RKO (cell line): ENCODE measurements around the gene WNT3.

ENCODE experiments used
- DNase-seq: peaks from one replicate; pipeline ENCODE4 v3.0.0-alpha.2; 2016; ENCODE audit warnings: low spot score

The WNT3 gene

DNA sequence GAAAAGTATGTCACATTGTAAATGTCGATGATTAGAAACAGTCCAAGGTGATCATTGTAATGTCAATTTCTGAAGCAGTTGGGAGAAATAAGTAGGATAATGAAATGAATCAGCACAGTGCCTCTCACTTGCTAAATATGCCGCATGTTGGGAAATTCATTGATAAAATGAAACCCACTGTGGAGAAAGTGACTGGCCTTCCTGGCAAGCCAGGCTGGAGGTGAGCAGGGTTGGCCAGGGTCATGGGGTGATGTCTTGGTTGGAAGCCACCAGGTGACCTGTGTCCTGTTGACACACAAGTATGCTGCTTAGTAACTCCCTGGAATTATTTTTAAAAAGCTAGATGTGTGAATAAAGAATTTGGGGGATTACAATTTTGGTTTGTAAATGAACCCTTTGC lies 18.0 kb upstream of the WNT3 start:
- DNase-seq = no peak

GRCh38 chr17:46834846-46835245 lies 16.4 kb upstream of the WNT3 start:
- DNase-seq = no peak

DNA sequence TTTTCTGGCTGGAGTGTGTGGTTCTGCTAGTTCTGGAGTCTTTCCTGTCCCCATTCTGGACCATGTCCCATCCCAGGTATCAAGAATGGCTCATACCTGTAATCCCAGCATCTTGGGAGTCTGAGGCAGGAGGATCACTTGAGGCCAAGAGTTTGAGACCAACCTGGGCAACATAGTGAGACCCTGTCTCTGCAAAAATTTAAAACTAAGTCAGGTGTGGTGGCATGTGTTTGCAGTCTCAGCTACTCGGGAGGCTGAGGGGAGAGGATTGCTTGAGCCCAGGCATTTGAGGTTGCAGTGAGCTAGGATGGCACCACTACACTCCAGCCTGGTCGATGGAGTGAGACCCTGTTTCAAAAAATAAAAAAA lies 15.3 kb upstream of the WNT3 start:
- no peak for DNase-seq

GRCh38 chr17:46832945-46833839 lies 14.7 kb upstream of the WNT3 start:
- DNase-seq = peak; percentile 57

DNA sequence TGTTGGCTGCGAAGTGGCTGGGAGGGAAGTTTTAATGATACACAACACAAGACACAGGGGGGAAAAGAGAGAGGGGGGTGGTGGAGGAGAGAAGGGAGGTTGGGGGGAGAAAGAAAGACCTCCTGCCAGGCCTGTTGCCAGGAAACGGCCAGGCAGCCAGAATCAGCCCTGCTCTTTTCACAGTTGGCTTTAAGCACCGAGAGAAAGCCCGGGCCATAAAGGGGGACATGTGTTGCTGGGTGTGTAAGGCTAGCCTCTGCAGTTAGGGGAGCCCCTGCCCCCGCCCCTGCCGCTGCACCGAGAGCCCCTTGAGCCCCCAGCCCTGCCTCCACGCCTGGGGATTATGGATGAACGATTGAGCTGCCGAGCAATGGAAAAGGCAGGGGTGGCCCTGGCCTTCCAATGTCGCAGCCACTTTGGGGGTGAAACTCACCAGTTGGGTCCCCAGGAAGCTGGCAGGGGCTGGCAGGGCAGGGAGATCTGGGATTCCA lies 13.9 kb upstream of the WNT3 start:
- DNase-seq = no peak

DNA sequence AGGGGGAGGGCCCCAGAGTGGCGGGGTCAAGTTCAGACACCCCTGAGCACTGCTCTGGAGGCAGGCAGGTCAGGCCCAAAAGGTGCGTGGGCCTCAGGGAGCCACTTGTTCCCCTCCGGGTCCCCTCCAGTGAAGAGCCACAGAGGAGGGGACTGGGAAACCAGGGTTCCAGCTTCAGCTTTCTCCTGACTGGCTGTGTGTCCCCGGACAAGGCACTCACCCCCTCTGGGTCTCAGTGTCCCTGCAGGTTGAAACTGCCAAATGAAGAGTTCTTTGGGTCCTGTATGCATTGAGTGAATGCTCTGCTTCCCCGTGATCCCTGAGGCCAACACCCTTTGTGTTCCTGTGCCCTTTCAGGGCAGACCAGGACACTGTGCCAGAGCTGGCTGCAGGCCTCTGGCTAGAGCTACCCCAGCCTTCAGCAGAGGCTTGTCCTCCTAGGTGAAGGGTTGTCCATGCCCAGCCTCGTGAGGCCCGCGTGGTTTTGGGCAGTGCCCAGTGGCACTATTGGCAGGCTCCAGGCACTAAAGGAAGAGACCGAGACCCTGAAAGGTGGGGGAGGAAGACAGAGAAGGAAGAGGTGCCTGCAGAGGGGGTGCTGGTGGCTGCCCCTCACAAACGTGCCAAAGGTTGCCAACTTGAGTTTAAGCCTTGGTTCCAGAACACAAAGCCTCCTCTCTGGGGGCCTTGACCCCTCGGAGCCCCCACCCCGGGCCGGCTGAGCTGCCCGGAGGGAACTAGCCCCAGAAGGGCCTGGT lies 13.3 kb upstream of the WNT3 start:
- DNase-seq = no peak

- DNase-seq = no peak
Observed at GRCh38 chr17:46827274-46827673, 8.8 kb upstream of the WNT3 start.

DNA sequence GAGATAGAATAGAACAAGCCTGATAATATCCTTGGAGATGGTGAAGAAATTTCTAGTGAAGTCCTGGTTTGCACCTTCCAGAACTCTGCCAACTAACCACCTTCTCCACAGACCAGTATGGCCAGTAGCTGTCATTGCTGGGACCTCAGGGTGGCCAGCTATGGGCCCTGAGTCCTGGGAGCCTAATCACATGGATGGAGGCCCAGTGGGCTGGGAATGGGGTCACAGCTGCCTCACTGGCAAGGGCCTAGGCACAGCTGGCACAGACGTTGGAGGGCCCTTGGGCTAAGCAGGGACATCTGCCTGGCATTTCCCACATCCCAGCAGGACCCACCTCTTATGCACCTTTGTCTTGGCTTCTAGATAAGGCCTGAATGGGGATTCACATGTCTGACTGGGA lies 7.6 kb upstream of the WNT3 start:
- DNase-seq = no peak

- no peak for DNase-seq
Observed at GRCh38 chr17:46823657-46824056, 5.2 kb upstream of the WNT3 start.

DNA sequence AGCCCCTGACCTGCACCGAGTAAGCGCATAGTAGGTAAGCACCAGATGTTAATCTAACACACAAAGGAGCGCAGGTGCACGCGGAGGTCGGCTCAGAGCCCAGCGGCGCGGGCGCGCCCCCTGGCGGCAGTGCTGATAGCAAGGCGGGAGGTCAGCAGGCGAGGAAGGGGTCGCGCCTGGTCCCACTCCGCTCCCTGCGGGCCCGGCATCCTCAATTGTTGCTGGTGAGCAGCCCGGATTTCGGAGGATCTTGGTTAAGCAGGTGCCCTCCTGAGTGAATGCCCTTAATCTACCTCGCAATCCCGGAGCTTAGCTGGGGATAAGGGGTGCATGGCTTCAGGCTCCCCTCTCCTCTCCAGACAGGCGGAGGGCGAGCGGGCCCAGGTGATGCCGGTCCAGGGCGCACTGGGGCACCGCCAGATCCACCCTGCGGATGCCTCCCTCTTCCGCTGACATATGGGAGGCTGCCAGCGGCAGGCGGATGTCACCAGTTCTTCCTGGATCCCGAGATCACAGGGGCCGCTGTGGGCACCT lies 4.0 kb upstream of the WNT3 start:
- no peak for DNase-seq

GRCh38 chr17:46821482-46822387 lies 3.2 kb upstream of the WNT3 start:
- DNase-seq = no peak

GRCh38 chr17:46820592-46821450 lies 2.3 kb upstream of the WNT3 start:
- DNase-seq = no peak

GRCh38 chr17:46819906-46820351 lies 1.4 kb upstream of the WNT3 start:
- no peak for DNase-seq

DNA sequence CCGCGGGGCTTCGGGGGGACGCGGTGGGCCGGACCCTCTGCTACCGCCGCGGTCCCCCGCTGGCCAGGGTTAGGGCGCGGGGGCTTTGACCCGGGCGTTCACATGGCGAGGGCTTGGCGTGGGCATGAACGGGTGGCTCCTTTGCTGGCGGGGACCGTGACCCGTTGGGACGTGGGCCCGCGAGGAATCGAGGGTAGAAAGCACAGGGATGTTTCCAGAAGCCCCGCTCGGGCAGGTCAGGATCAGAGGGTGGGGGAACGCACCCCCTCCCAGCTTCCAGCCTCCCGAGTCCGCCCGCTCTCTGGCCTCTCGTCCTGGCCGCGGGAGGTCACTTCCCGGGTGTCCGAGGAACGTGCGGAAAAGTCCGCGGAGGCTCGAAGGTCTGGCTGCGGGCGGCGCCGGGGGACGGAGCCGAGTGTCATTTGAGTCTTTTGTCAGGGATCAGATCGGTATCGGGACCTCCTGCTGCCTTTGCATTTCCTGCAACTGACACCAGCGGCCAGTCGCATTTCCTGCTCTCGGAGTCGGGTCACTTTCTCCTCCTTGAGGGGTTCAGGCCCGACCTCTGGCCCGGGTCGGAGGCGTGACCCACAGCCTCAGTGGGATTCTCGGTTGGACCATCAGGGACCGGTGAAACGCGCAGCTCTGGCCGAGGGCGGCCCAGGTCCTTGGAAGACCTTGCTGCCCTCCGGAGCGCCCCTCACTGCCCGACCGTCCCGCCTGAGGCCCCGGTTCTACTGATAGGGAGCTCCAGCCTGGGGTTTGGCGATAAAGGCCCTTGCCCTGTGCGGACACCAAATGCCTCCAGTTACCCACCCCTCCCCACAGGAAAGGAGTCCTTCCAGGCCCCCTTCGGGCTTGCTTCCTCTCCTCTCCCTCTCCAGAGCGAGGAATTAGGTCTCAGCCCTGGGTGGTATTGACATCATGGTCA lies 702 bp upstream of the WNT3 start:
- DNase-seq = no peak

DNA sequence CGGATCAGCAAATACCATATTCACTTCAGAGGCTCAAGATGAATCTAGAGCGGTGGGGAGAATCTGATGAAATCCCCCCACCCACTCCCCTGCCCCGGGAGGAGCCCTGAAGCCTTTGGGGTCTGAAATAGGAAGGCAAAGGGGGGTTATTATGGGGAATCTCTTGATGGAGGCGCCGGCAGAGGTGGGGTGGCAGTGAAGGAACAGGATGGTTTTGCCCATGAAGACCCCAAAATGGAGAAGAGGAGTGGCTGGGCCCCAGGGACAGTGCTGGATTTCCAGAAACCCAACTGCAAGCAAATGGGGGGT lies 637 bp downstream of the WNT3 start:
- no peak for DNase-seq

- no peak for DNase-seq
Observed at GRCh38 chr17:46817151-46817900, 1.2 kb downstream of the WNT3 start.

DNA sequence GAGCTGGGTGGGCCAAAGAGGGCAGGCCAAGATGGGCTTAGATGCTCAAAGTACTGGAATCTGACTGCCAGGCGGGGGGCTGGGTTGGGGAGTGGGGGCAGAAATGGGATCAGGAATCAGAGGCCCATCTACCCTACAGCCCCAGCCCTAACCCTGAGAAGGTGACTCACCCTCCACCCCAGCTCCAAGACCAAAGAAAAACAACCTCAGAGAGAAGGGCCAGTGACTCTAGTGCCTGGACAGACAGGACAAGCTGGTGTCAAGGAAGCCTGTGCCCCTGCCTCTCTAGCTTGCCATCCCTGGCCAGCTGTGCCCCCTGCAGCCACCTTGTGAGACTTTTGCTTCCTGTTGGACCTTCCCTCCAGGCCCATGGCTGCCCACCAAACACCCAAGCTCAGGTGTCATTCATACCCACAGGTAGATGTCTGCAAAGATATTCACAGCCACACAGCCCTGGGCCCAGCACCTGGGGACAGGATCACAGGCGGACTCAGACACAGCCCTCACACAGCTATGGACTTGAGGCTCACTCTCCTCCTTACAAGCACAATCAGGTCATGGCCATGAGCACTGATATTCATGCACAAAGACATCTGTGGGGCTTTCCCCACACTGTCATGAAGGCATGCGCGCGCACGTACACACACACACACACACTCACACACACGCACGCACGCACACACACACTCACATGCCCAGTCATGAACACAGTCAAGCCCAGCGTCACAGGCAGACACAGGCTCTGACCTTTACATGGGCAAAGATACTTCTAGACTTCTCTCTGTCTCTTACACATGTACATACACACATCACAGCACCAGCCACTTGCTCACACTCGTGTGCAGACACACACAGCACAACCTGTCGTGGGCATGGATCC lies 2.8 kb downstream of the WNT3 start:
- no peak for DNase-seq

GRCh38 chr17:46814446-46814845 lies 4.0 kb downstream of the WNT3 start:
- no peak for DNase-seq
